HG02588 (cell line): ENCODE results near the gene PCBD1.
"Not testable (repeated sequence)": the region's sequence is repeated elsewhere in the genome, so short reads cannot be mapped to it uniquely, and the experiment has no call there.

Source experiments
- ATAC-seq: cut with Tn5 transposase; IDR thresholded peaks from one replicate; pipeline ENCODE4 v1.9.1; 2021; ENCODE audit warnings: mild to moderate bottlenecking, moderate library complexity; ENCODE audit not compliant: unreplicated experiment

The PCBD1 gene

GRCh38 chr10:70874061-70874460, 14.3 kb downstream of the PCBD1 start:
- no peak for ATAC-seq

- ATAC-seq = no peak
Measured at GRCh38 chr10:70872291-70872690, 16.1 kb downstream of the PCBD1 start.

DNA sequence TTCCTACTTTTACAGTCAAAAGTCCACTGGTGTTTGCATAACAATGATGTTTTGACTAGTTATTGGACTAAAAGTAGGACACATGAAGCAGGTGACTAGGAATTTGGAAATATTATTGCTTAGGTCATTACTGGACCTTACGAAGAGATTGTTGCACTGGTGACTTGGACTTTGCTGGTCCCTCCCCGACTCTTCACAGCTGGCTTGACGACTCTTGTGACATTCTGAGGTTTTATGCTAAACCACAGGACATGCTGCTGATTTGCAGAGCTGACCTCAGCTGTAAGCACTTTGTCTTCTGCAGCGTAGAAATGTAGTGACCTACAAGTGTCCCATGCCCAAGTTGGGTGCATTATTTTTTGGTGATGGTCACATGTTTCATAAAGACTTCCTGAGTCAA, 21.9 kb downstream of the PCBD1 start:
- no peak for ATAC-seq

DNA sequence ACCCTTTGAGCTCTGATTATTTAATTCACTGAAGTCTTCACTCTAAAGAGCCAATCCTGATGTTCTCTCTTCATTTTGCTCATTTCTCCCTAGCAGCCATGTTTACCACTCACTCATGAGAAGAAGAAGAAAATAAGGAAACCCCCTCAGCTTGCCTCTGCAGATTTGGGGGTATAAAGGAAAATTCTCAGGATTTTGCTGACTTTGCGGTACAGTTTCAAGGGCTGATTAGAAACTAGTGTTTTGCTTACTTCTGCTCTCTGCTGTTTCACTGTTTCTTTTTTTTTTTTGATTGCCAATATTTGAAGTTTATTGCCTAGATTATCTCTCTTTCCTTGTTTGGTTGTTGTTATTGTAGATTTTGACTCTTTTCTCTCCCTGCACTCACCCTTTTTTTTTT, 23.4 kb downstream of the PCBD1 start:
- ATAC-seq = no peak

GRCh38 chr10:70863470-70864160, 24.8 kb downstream of the PCBD1 start:
- ATAC-seq = no peak

DNA sequence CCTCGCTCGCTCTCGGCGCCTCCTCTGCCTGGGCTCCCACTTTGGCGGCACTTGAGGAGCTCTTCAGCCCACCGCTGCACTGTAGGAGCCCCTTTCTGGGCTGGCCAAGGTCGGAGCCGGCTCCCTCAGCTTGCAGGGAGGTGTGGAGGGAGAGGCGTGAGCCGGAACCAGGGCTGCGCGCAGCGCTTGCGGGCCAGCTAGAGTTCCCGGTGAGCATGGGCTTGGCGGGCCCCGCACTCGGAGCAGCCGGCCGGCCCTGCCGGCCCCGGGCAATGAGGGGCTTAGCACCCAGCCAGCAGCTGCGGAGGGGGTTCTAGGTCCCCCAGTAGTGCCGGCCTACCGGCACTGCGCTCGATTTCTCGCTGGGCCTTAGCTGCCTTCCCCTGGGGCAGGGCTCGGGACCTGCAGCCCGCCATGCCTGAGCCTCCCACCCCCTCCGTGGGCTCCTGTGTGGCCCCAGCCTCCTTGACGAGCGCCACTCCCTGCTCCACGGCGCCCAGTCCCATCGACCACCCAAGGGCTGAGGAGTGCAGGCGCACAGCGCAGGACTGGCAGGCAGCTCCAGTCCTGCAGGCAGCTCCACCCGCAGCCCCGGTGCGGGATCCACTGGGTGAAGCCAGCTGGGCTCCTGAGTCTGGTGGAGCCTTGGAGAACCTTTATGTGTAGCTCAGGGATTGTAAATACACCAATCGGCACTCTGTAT, 26.7 kb downstream of the PCBD1 start:
- not testable (repeated sequence) for ATAC-seq

- ATAC-seq = no peak
Measured at GRCh38 chr10:70858759-70859158, 29.6 kb downstream of the PCBD1 start.

DNA sequence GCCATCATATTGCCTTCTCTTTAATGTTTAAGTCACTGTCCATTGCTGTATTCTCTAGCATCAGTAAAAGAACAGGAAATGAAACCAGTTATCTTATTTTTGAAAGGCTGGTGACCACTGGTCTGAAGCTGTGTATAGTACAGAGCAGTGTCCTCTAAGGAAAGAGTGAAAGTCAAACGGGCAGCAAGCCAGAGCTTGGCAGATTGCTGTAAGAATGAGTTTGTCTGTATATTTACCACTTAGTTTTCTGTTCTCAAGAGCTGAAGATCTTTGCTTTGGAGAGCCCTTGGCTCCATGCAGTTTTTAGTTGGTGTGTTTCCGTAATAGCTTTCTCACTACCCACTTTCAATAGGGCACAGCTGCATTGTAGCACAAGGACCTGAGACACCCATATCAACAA, 31.9 kb downstream of the PCBD1 start:
- no peak for ATAC-seq

DNA sequence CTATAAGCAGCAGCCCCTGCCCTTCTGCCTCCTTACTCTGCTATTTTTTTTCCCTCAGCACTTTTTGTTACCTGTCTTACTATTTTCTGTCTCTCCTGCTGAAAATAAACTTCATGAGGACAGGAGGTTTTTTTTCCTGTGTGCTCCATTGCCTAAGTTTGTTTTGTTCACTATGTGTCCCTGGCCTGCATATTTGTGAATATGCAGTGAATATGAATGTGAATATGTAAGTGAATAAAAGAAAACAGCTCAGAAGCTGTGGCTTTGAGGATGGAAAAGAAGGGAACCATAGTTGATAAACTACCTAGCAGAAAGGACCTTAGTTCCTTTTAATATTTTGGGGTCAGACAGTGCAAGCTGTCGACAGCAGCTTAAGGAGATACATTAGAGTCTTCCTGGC, 34.9 kb downstream of the PCBD1 start:
- ATAC-seq = no peak

GRCh38 chr10:70853038-70853437, 35.3 kb downstream of the PCBD1 start:
- ATAC-seq = no peak

DNA sequence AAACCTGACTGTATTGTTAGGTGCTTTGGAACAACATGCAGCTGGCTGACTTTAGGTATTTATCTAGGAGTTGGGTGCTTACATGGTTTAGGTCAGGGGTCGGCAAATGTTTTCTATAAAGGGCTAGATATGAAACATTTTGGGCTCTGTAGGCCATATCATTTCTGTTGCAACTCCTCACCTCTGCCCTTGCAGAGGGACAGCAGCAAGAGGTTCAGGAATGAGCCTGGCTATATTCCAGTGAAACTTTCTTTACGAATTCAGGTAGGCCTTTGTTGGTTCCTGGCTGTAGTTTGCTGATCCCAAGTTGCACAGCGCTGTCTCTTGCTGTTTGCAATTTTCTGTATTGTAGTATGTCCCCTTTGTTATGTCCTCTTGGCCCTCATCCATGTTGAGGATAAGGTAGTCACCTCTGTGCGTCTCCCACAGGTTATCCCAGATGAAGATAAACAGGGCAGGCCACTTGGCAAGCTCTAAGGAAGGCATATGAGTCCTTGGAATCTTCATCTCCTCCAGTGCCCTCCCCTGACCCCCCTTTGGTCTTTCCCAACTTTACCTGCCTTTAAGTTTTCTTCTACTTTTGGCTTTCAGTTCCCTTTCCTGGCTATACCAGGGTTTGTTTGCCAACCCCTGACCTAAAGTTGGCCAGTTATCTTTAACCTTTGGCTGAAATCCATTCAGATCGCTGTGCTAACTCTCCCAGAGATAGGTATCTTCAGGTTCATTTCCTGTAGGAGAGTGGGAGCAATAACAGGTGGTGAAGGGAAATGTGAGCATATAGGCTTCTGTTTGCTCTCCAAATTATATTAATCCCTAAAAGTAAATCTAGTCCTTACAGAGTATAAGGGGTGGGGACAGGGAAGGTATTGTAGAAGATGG, 36.5 kb downstream of the PCBD1 start:
- no peak for ATAC-seq

DNA sequence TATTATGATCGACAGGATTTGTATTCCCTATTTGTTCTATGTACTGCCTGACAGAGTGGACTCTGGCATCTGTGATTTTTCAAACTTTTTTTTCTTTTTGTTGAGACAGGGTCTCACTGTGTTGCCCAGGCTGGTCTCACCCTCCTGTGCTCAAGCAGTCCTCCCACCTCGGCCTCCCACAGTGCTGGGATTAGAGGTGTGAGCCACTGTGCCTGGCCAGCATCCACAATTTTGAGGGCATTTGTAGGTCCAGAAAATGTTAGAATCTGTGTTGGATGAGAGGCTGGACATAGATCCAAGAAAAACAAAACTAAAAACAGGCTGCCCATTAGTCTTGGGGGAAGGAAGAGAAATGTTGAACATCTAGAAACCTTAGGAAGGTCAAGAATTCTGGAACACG, 38.3 kb downstream of the PCBD1 start:
- no peak for ATAC-seq

DNA sequence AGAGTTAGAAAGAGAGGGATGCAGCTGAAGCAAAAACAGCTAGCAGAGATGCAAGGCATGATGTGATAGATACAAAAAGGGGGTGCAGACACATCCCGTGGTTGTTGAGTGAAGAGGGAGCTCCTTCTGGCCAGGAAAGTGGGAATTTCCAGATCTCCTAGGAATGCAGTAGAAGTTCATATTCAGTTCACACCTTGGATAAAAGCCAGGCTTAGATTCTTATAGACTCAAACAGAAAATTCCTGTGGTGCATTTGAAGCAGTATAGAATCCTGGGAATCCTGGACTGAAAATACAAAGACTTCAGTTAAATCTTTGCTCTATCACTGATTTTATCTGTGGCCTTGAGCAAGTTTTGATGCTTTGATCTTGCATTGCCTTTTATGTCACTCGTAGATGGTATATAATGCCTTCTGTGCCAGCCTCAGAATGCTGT, 38.8 kb downstream of the PCBD1 start:
- no peak for ATAC-seq

DNA sequence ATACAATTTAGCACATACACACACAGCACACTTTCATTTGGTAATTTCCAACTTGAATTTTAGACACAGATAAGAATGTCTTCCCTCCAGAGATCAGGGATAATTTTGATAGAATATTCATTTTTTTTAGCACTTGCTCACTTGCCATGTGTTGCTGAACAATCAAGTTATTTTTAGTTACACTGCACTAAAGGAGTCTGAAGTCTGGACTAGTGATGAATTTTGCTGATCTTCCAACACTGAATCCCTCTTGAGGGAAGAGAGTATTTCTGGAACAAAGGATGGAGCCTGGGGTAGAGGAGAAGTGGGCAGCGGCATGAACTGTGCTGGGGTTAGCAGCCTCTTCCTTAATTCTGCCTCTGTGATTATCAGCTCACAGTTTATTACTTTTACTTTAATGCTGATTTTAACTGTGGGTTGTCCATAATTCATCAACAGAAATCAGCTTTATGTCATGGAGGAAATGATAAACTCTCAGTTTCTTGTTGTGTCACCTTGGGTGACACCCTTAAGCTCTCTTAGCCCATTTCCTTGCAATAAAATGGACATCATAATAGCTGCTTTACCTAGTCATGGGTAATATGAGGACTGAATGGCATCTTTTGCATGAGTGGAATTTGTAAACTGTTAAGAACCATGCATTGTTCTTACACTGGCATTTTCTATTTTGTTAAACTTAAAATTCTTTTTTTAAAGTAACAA, 40.6 kb downstream of the PCBD1 start:
- ATAC-seq = no peak

DNA sequence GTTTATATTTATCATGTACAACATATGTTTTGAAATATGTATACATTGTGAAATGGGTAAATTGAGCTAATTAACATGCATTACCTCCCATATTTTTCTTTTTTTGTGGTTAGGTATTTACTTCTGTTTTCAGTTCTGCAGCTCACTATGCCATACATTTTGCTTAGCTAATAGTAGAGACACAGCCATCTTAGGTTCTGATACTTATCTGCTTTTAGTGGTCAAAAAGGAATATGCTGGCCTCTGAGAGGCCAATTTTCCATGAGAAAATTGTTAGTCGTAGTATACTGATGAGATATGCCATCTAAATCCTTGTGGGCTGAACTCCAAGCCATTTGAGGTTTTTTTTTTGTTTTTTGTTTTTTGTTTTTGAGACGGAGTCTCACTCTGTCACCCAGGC, 41.6 kb downstream of the PCBD1 start:
- no peak for ATAC-seq

GRCh38 chr10:70845816-70846215, 42.5 kb downstream of the PCBD1 start:
- ATAC-seq = no peak

- no peak for ATAC-seq
Measured at GRCh38 chr10:70845256-70845655, 43.1 kb downstream of the PCBD1 start.

- ATAC-seq = no peak
Measured at GRCh38 chr10:70843776-70844489, 44.4 kb downstream of the PCBD1 start.

DNA sequence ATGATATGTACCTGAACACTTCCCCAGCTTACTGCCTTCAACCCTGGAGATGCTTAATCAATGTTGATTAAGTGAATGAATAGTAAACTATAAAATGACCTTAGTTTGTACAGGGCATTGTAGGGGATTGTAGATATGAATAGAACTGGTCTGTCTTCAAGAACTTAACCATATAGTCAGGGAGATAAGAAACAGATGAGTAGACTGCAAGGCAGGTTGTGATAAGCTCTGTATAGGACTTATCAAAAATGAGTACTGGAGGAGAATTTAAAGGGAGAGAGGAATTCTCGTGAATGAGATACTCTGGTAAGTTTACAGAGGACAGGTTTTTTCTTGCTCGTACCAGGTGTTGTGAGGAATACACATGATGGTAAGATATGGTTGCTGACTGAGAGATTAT, 45.0 kb downstream of the PCBD1 start:
- ATAC-seq = no peak

- no peak for ATAC-seq
Measured at GRCh38 chr10:70840836-70841235, 47.5 kb downstream of the PCBD1 start.
